SK-N-SH (cell line): ENCODE data around the gene SAMD8. TPM values are rescaled to one million over a fixed set of nuclear protein-coding genes. Genes with fewer than 3 reads are reported as not detected.

Source experiments
- CTCF ChIA-PET: fragments of 300-600, 350-600 bp; formaldehyde crosslinking; extraction: SDS; loops from one replicate; lab custom pipeline; 2021; lab: Yijun Ruan, JAX
- POLR2A ChIA-PET: fragments of 350-600 bp; sonication (Branson Sonifier 250); formaldehyde crosslinking; extraction: SDS; loops from one replicate; lab custom pipeline; 2020; ENCODE audit warnings: antibody characterized with exemption, inconsistent platforms; lab: Yijun Ruan, JAX
- DNase-seq: peaks from one replicate; pipeline ENCODE4 v3.0.0; 2012
- H2AFZ ChIP-seq: fragments of 200-600 bp; sonication (generic); 2 replicates; pipeline ENCODE4 v1.8.1; 2016; ENCODE audit warnings: antibody characterized with exemption, mild to moderate bottlenecking, low read depth
- H3F3A ChIP-seq: fragments of 200-600 bp; sonication (generic); replicated peaks from 2 replicates; pipeline ENCODE3; 2016; ENCODE audit warnings: antibody characterized with exemption, mild to moderate bottlenecking; ENCODE audit not compliant: insufficient read depth
- H3K27ac ChIP-seq, 2 experiments: fragments of 200-500 bp in 1 of 2; fragments of 200-600 bp in 1 of 2; sonication (Bioruptor generic) in 1 of 2; sonication (generic), shearing (Covaris generic) in 1 of 2; 2 replicates each; pipeline versions ENCODE4 v1.5.1 to v1.6.1; 2014 to 2016; ENCODE audit warnings: low read depth in 2 of 2, inconsistent platforms in 1 of 2, low read length in 1 of 2, mild to moderate bottlenecking in 1 of 2, mixed read lengths in 1 of 2
- H3K27me3 ChIP-seq: fragments of 200-600 bp; sonication (generic), shearing (Covaris generic); 2 replicates; pipeline ENCODE4 v1.6.1; 2016; ENCODE audit warnings: mixed run types; ENCODE audit not compliant: insufficient read depth
- H3K36me3 ChIP-seq, 2 experiments: fragments of 200-500 bp in 1 of 2; fragments of 200-600 bp in 1 of 2; sonication (Bioruptor generic) in 1 of 2; sonication (generic) in 1 of 2; replicated peaks in 1 of 2; 2 replicates each; pipeline versions ENCODE3 to v1.5.1; 2014 to 2016; ENCODE audit warnings: low read length in 1 of 2, mild to moderate bottlenecking in 1 of 2; ENCODE audit not compliant: insufficient read depth in 2 of 2, control insufficient read depth in 1 of 2
- H3K4me1 ChIP-seq, 2 experiments: fragments of 200-500 bp in 1 of 2; fragments of 200-600 bp in 1 of 2; sonication (Bioruptor generic) in 1 of 2; sonication (generic), shearing (Covaris generic) in 1 of 2; 2 replicates each; pipeline versions ENCODE4 v1.5.1 to v1.6.1; 2014 to 2016; ENCODE audit warnings: low read depth in 1 of 2, low read length in 1 of 2, mixed run types in 1 of 2; ENCODE audit not compliant: insufficient read depth in 2 of 2, control insufficient read depth in 1 of 2
- H3K4me2 ChIP-seq: fragments of 200-600 bp; sonication (generic), shearing (Covaris generic); 2 replicates; pipeline ENCODE4 v1.6.1; 2017; ENCODE audit warnings: mixed run types
- H3K4me3 ChIP-seq, 2 experiments: fragments of 200-500 bp in 1 of 2; fragments of 200-600 bp in 1 of 2; sonication (Bioruptor generic) in 1 of 2; sonication (generic), shearing (Covaris generic) in 1 of 2; 2 replicates each; pipeline versions ENCODE4 v1.5.1 to v1.8.1; 2014 to 2016; ENCODE audit warnings: low read depth in 2 of 2, inconsistent platforms in 1 of 2, low read length in 1 of 2, mild to moderate bottlenecking in 1 of 2, mixed read lengths in 1 of 2, moderate library complexity in 1 of 2
- H3K79me2 ChIP-seq: fragments of 200-600 bp; sonication (generic); 2 replicates; pipeline ENCODE4 v1.8.1; 2017; ENCODE audit warnings: mild to moderate bottlenecking; ENCODE audit not compliant: insufficient read depth
- H3K9ac ChIP-seq: fragments of 200-600 bp; sonication (generic); 2 replicates; pipeline ENCODE4 v1.6.1; 2017; ENCODE audit warnings: mixed run types
- H3K9me2 ChIP-seq: fragments of 200-600 bp; sonication (generic); 2 replicates; pipeline ENCODE4 v1.6.1; 2017; ENCODE audit warnings: mixed run types
- H3K9me3 ChIP-seq: fragments of 200-600 bp; sonication (generic); 2 replicates; pipeline ENCODE4 v1.6.1; 2017; ENCODE audit warnings: mixed run types, mild to moderate bottlenecking, moderate library complexity
- H4K20me1 ChIP-seq: fragments of 200-600 bp; sonication (generic); 2 replicates; pipeline ENCODE4 v1.6.1; 2017; ENCODE audit warnings: mild to moderate bottlenecking, mixed run types; ENCODE audit not compliant: insufficient read depth
- CHD2 ChIP-seq: fragments of 150-350 bp; IDR thresholded peaks from 2 replicates; pipeline ENCODE4 v1.6.1; 2018; ENCODE audit warnings: low read length; ENCODE audit not compliant: partially characterized antibody
- ELF1 ChIP-seq: IDR thresholded peaks from 2 replicates; pipeline ENCODE4 v1.4.0; 2012
- FOSL2 ChIP-seq: IDR thresholded peaks from 2 replicates; pipeline ENCODE4 v1.4.0; 2012; ENCODE audit warnings: low read depth, mild to moderate bottlenecking, moderate library complexity, borderline replicate concordance
- FOXJ3 ChIP-seq: sonication (generic); formaldehyde crosslinking; IDR thresholded peaks from 2 replicates; pipeline ENCODE4 v1.5.1; 2020; ENCODE audit warnings: mild to moderate bottlenecking, missing genetic modification reagents
- FOXM1 ChIP-seq: IDR thresholded peaks from 2 replicates; pipeline ENCODE4 v1.4.0; 2012; ENCODE audit warnings: low read depth, mild to moderate bottlenecking
- IRF3 ChIP-seq: fragments of 150-350 bp; IDR thresholded peaks from 2 replicates; pipeline ENCODE4 v1.6.1; 2016; ENCODE audit warnings: mild to moderate bottlenecking, low read depth, low read length
- MEF2A ChIP-seq: IDR thresholded peaks from 2 replicates; pipeline ENCODE4 v1.4.0; 2012; ENCODE audit warnings: low read depth, borderline replicate concordance
- NFIC ChIP-seq: IDR thresholded peaks from 2 replicates; pipeline ENCODE4 v1.4.0; 2012; ENCODE audit warnings: borderline replicate concordance
- PBX3 ChIP-seq: IDR thresholded peaks from 2 replicates; pipeline ENCODE4; 2012
- POLR2AphosphoS5 ChIP-seq: IDR thresholded peaks from 2 replicates; pipeline ENCODE4 v1.6.1; 2012; ENCODE audit warnings: low read depth, low read length
- RAD21 ChIP-seq: IDR thresholded peaks from 2 replicates; pipeline ENCODE4 v1.6.1; 2012; ENCODE audit warnings: mild to moderate bottlenecking, low read length
- RCOR1 ChIP-seq: fragments of 150-350 bp; IDR thresholded peaks from 2 replicates; pipeline ENCODE4 v1.6.1; 2017; ENCODE audit warnings: antibody characterized with exemption, low read length
- REST ChIP-seq: IDR thresholded peaks from 2 replicates; pipeline ENCODE4 v1.6.1; 2012; ENCODE audit warnings: mild to moderate bottlenecking, low read depth, low read length, moderate library complexity
- TCF12 ChIP-seq: IDR thresholded peaks from 2 replicates; pipeline ENCODE4 v1.4.0; 2012
- USF2 ChIP-seq: fragments of 150-350 bp; IDR thresholded peaks from 2 replicates; pipeline ENCODE4 v1.6.1; 2017; ENCODE audit warnings: antibody characterized with exemption, low read length, low read depth, borderline replicate concordance
- ZBTB33 ChIP-seq: IDR thresholded peaks from 2 replicates; pipeline ENCODE4 v1.4.0; 2012; ENCODE audit warnings: low read depth, borderline replicate concordance
- WGBS: methylation state at CpG from one replicate; pipeline ENCODE4 v1.1.6; 2017; ENCODE audit warnings: low lambda C conversion rate; 5-methylcytosine and 5-hydroxymethylcytosine counted together
- polyA plus RNA-seq, 3 experiments: library from polyadenylated mRNA; depleted of rRNA; stranded (reverse); fragments of >200 nt; gene quantifications; 2 replicates each; pipeline ENCODE4 v1.2.3, GENCODE V29; 2012

SAMD8 gene
- polyA plus RNA-seq, 1 of the 3 experiments (the other 2 are of a cell fraction), result 9.7 TPM

GRCh38 chr10:75207857-75208144, 96.3 kb downstream of the SAMD8 start:
- Histone ChIP-seq H3K27ac (no peak overlapping the region), H3K36me3 (peaks cover 5 to 10% of the 10 kb centered on the region in 2 experiments), H3K9me2 (no peaks in the 10 kb centered on the region), H3K27me3 (no peaks in the 10 kb centered on the region), H3K4me2 (no peak overlapping the region), H3K9ac (no peak overlapping the region), H3K4me1 (peaks cover 13 to 15% of the 10 kb centered on the region in 2 experiments), H3F3A (peaks cover 12% of the 10 kb centered on the region), H3K79me2 (peaks cover 22% of the 10 kb centered on the region), H4K20me1 (peaks cover 12% of the 10 kb centered on the region), H3K9me3 (no peaks in the 10 kb centered on the region), H3K4me3 (no peak overlapping the region), H2AFZ (no peak overlapping the region)
- no peak for DNase-seq
- WGBS, result 100% methylated on average over 1 of the region's 1 CpG
- ChIA-PET POLR2A (no interaction called here), CTCF (interaction anchor here (1.1 to 1.7 kb wide), 4 partner anchors 21 to 964 kb away, joined by 3 to 4 read pairs (median 4); partner anchors contain the start of gene COMTD1)
- no peak for TF ChIP-seq POLR2AphosphoS5
- TF ChIP-seq USF2, result no peak
- TF ChIP-seq NFIC, result no peak
- no peak for TF ChIP-seq ZBTB33
- TF ChIP-seq FOXM1, result no peak
- no peak for TF ChIP-seq ELF1
- TF ChIP-seq REST, result no peak
- TF ChIP-seq MEF2A, result no peak
- no peak for TF ChIP-seq FOXJ3 (CRISPR knock-in tag)
- no peak for TF ChIP-seq RAD21
- no peak for TF ChIP-seq PBX3
- TF ChIP-seq CHD2, result no peak
- TF ChIP-seq RCOR1, result no peak
- no peak for TF ChIP-seq FOSL2
- no peak for TF ChIP-seq IRF3
- no peak for TF ChIP-seq TCF12
